Adrenal gland (tissue), 12 donors: ENCODE results near the gene ACVR1. TPM values are rescaled to one million over a fixed set of nuclear protein-coding genes. Genes with fewer than 3 reads are reported as not detected.

Experiments
- DNase-seq, 7 donors: peaks; one replicate each; pipeline ENCODE4 v3.0.0-alpha.2; 2019 to 2020
- H3K27ac ChIP-seq, 5 donors: fragments of 200-600 bp; sonication (generic) in 4 of 5; 1 replicate in 3 of 5; 2 replicates in 2 of 5; pipeline versions ENCODE4 v1.5.1 to v1.8.0; 2016 to 2020; ENCODE audit warnings: mild to moderate bottlenecking in 1 of 5
- H3K27me3 ChIP-seq: fragments of 200-600 bp; 2 replicates; pipeline ENCODE4 v1.8.0; 2021
- H3K36me3 ChIP-seq, 2 donors: fragments of 200-600 bp; replicated peaks in 1 of 2; 1 replicate in 1 of 2; 2 replicates in 1 of 2; pipeline versions ENCODE4 v1.5.1 to v1.8.0; 2018 to 2022
- H3K4me1 ChIP-seq, 2 donors: fragments of 200-600 bp; replicated peaks in 1 of 2; 1 replicate in 1 of 2; 2 replicates in 1 of 2; pipeline versions ENCODE4 v1.5.1 to v1.8.0; 2018 to 2021
- H3K4me3 ChIP-seq, 4 donors: fragments of 200-600 bp; sonication (generic) in 3 of 4; one replicate each; pipeline ENCODE4 v1.5.1; 2016 to 2018
- H3K9me3 ChIP-seq, 3 donors: fragments of 200-600 bp; sonication (generic) in 1 of 3; replicated peaks in 1 of 3; 1 replicate in 2 of 3; 2 replicates in 1 of 3; pipeline versions ENCODE4 v1.5.1 to v1.8.0; 2016 to 2021
- POLR2A ChIP-seq, 2 donors: fragments of 450-650 bp; IDR thresholded peaks; one replicate each; pipeline ENCODE4 v1.6.1; 2017; ENCODE audit warnings: antibody characterized with exemption in 2 of 2, mild to moderate bottlenecking in 2 of 2, moderate library complexity in 1 of 2
- WGBS, 4 donors: extraction: QIAGEN DNeasy Blood & Tissue Kit in 2 of 4; methylation state at CpG; one replicate each; pipeline versions ENCODE4 v1.1.5 to v1.1.7; 2013 to 2017; 5-methylcytosine and 5-hydroxymethylcytosine counted together
- intact Hi-C, 2 donors: fragments of 100-400 bp; cut with DNase I; formaldehyde crosslinking; loops; one replicate each; pipeline versions ENCODE4 v1.14.1 to v1.15.0; 2022 to 2023
- polyA plus RNA-seq, 3 donors: library from polyadenylated mRNA; stranded (reverse); fragments of 200-250 nt in 2 of 3; fragments of 350-450 nt in 1 of 3; fragmentation: Illumina TruSeq in 1 of 3; extraction: RNeasy Lipid Tissue Mini Kit (QIAGEN cat#74804) in 1 of 3; gene quantifications; one replicate each; pipeline ENCODE4 v1.2.3, GENCODE V29; 2013 to 2014
- total RNA-seq, 9 donors: library from RNA; depleted of rRNA in 4 of 9; stranded (reverse); fragments of >200 nt in 4 of 9; fragments of 120-200 nt in 1 of 9; fragmentation: NEBNext Ultra II Directional in 1 of 9; extraction: Animal tissue kit (Norgen Biotek cat#: 25700) in 1 of 9; gene quantifications; one replicate each; pipeline versions ENCODE4 v1.1.0 to v1.2.4, GENCODE V29; 2013 to 2023
- TF ChIP-seq, protein P1 (sequence below), 6 experiments: fragments of 450-650 bp in 4 of 6; fragments of 200-600 bp in 2 of 6; sonication (generic) in 1 of 6; IDR thresholded peaks; 1 replicate in 5 of 6; 2 replicates in 1 of 6; pipeline versions ENCODE4 v1.5.1 to v1.8.0; 2016 to 2021; ENCODE audit warnings: antibody characterized with exemption in 6 of 6, mild to moderate bottlenecking in 2 of 6, moderate library complexity in 1 of 6
- donor health status: healthy with polysubstance abuse.
- donor health status: Bipolar disorder and iron deficiency.
- donor health status: DM: yes; HTN: yes; CAD: no.
- donor health status: DM: no; HTN: no; CAD: no.
- donor health status: DM: no; HTN: no; CAD: no.
- donor health status: DM: yes; HTN: yes; CAD: no.

The ACVR1 gene
- total and polyA plus RNA-seq, 12 donors = 4.6 to 25.0 (median 16.0) TPM

DNA sequence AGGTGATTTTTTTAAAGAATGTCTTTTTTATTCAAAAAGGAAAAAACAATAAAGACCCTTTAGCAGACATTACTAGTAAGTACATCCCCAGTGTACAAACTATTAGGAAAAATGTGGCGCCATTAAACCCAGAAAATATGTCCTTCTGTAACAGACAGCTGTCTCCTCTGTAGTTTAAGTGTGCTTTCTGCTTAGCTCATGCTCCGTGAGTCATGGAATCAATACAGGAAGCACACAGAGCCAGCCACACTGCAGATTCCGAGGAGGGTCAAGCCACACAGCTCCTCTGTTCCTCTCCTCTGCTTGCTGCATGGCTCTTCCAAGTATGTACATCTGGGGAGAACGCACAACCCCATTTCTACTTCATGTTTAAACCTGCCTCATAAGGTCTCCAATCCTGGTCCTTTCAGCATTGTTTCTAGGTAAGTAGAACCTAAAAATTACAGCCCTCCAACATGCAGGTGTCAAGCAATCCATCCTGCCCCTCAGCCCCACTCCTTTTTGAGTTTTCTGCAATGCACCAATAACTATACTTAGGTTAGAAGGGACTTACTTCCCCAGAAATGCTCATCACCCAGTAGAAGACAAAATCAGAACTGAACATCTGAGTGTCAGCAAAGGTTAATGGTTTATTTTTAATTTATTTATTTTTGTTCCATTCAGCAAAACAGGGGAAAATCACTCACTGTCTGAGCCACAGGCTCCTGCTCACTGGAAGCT, 37.5 kb downstream of the ACVR1 start:
- Histone ChIP-seq H3K27ac (peak overlapping the region; percentile 71 to 92 (median 86)), H3K36me3 (no peaks in the 10 kb centered on the region), H3K27me3 (no peaks in the 10 kb centered on the region), H3K4me3 (peak overlapping the region in 2 of 4 donors; percentile 10 to 50), H3K9me3 (no peaks in the 10 kb centered on the region), H3K4me1 (peaks cover 18 to 58% of the 10 kb centered on the region in 2 donors)
- peak; percentile 50 to 79 (median 66) for DNase-seq
- peak in 1 of 2 donors; percentile 78 for TF ChIP-seq POLR2A (IDR thresholded peaks at IDR 0.05)
- TF ChIP-seq, protein P1, sequence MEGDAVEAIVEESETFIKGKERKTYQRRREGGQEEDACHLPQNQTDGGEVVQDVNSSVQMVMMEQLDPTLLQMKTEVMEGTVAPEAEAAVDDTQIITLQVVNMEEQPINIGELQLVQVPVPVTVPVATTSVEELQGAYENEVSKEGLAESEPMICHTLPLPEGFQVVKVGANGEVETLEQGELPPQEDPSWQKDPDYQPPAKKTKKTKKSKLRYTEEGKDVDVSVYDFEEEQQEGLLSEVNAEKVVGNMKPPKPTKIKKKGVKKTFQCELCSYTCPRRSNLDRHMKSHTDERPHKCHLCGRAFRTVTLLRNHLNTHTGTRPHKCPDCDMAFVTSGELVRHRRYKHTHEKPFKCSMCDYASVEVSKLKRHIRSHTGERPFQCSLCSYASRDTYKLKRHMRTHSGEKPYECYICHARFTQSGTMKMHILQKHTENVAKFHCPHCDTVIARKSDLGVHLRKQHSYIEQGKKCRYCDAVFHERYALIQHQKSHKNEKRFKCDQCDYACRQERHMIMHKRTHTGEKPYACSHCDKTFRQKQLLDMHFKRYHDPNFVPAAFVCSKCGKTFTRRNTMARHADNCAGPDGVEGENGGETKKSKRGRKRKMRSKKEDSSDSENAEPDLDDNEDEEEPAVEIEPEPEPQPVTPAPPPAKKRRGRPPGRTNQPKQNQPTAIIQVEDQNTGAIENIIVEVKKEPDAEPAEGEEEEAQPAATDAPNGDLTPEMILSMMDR (IDR thresholded peaks at IDR 0.05) = no peak
- intact Hi-C loops = no loop called here
- 13 to 17% (median 15%) methylated on average over 4 of the region's 4 CpGs for WGBS, 4 donors

DNA sequence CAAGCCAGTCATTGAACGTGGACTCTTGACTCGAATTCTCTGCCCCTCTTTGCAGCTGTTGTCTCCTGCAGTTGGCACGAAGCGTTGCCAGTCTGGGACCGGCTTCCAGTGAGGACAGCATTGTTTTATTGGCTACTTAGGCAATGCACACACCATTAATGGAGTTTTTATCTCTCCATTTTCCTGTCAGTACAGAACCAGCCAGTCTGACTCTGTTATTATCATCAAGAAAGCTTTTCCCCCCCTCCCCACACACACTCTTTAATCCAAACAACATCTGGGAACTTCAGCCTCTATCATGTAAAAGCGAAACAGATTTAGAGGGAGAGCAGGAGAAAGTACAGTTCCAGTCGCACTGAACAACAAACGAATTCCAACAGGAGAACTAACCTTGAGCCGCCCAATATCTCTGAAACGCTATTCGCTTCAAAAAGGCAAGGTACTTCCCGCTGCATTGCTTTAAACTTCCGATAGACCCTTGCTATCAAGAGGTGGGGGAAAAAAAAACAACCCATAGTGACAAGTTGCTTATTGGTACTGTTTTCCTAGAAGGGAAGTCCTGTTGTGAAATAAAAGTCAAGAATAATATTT, 38.2 kb downstream of the ACVR1 start:
- TF ChIP-seq, protein P1 (IDR thresholded peaks at IDR 0.05) = no peak
- peak in 1 of 2 donors; percentile 62 for TF ChIP-seq POLR2A (IDR thresholded peaks at IDR 0.05)
- WGBS, 4 donors = 10 to 17% (median 14%) methylated on average over 13 of the region's 13 CpGs
- intact Hi-C loops = no loop called here
- no peaks in the 10 kb centered on the region for H3K36me3 ChIP-seq
- peaks cover 17 to 54% of the 10 kb centered on the region in 2 donors for H3K4me1 ChIP-seq
- H3K27me3 ChIP-seq = no peaks in the 10 kb centered on the region
- H3K27ac ChIP-seq = peak overlapping the region; percentile 71 to 92 (median 86)
- H3K9me3 ChIP-seq = no peaks in the 10 kb centered on the region
- H3K4me3 ChIP-seq = peak overlapping the region in 3 of 4 donors; percentile 10 to 50 (median 43)
- DNase-seq = peak; percentile 42 to 73 (median 61)

DNA sequence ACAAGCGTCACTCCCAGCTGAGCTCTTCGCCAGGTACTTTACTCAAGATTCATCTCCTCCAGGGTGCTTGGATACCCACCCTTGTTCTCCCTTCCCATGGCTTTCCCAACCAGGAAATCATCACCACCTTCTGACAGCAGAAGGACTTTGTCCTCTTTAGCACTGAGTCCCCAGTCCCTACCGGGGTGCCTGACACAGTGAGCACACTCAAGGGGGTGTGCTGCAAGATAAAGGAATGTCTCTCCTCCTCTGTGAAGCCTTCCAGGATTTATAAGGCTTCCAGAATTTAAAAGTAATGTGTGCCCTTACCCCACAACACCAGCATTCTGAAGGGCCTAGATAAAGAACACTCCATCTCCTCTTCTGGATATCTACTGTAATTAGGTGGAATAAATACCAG, 39.6 kb downstream of the ACVR1 start:
- 90 to 97% (median 96%) methylated on average over 3 of the region's 3 CpGs for WGBS, 4 donors
- Histone ChIP-seq H3K9me3 (no peaks in the 10 kb centered on the region), H3K4me3 (no peak overlapping the region), H3K27me3 (no peaks in the 10 kb centered on the region), H3K36me3 (no peaks in the 10 kb centered on the region), H3K27ac (peak overlapping the region in 1 of 5 donors; percentile 13), H3K4me1 (peaks cover 14 to 56% of the 10 kb centered on the region in 2 donors)
- no peak for DNase-seq
- intact Hi-C loops = no loop called here
- no peak for TF ChIP-seq POLR2A (IDR thresholded peaks at IDR 0.05)

DNA sequence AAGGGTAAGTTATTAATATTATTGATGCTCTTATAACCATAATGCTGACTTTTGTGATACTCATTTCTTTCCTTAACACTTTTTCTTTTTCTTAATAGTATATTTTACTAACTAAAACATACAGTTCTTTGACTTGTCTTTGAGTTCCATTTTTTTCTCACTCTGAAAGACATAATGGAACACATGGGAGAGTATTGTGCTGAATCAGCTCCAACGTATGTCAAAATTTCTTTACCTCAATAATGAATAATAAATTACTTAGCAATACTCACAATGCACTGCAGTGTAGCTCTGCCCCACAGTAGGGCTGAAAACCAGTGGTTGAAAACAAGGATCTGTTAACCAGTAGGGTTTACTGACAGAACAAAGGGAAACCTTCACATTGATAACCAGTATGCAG, 40.7 kb downstream of the ACVR1 start:
- Histone ChIP-seq H3K27me3 (no peaks in the 10 kb centered on the region), H3K27ac (peak overlapping the region in 1 of 5 donors; percentile 13), H3K36me3 (no peaks in the 10 kb centered on the region), H3K4me3 (no peak overlapping the region), H3K9me3 (no peaks in the 10 kb centered on the region), H3K4me1 (peaks cover 24 to 56% of the 10 kb centered on the region in 2 donors)
- 88 to 91% (median 89%) methylated on average over 1 of the region's 1 CpG for WGBS, 4 donors
- TF ChIP-seq POLR2A (IDR thresholded peaks at IDR 0.05) = no peak
- TF ChIP-seq, protein P1 (IDR thresholded peaks at IDR 0.05) = no peak
- no peak for DNase-seq
- intact Hi-C loops = no loop called here
